GM19324 (cell line): ENCODE data around the gene GPS2.

Experiments used
- ATAC-seq: cut with Tn5 transposase; IDR thresholded peaks from one replicate; pipeline ENCODE4 v1.9.1; 2021; ENCODE audit warnings: mild to moderate bottlenecking, moderate library complexity; ENCODE audit not compliant: unreplicated experiment, low FRiP score

The GPS2 gene

DNA sequence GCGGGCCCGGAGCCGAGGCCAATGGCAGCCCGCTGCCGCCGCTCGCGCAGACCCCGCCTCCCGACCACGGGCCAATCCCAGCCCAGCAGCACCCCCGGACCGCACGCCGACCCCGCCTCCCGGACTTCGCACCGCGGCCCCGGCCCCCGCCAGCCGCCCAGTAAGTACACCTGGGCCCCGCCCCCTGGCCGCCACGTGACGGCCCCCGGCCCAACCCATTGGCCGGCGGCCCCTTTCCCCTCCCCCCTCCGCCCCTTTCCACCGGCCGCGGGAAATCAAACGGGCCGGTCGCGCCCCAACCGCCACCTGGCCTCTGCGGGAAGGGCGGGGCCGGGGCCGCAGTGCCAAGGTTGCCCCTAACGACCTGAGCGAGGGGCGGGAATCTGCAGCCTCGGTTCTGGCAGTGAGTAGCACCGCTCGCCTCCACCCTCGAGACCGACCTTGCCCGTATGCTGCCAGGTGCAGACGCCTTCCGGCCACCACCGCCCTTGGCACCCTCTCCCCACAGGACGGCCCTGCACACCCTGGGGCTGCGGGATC, 20.5 kb downstream of the GPS2 start, which contains the start of gene YBX2:
YBX2 (minus strand) TSS at position 26 of the 540 bp plus-strand sequence. CDS start 139 bp downstream, outside the sequence.
- no peak for ATAC-seq

GRCh38 chr17:7293816-7294613, 21.1 kb downstream of the GPS2 start:
- no peak for ATAC-seq

DNA sequence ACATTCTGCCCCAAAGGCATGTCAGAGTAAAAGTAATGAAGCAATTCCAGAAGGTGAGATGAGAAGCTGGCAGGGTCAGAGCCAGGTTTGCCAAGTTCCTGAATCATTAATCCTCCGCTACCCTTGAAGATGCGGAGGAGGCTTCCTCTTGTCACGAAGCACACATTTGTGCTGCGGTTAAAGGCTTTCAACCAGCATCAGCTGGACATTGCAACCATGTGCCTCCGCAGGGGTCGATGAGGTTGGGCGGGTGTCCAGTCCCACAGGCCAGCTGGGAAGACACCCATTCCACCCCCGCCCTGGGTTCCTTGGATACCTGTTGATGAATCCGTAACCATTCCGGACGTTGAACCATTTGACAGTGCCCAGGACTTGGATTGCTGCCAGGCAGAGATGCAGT, 22.0 kb downstream of the GPS2 start:
- no peak for ATAC-seq

DNA sequence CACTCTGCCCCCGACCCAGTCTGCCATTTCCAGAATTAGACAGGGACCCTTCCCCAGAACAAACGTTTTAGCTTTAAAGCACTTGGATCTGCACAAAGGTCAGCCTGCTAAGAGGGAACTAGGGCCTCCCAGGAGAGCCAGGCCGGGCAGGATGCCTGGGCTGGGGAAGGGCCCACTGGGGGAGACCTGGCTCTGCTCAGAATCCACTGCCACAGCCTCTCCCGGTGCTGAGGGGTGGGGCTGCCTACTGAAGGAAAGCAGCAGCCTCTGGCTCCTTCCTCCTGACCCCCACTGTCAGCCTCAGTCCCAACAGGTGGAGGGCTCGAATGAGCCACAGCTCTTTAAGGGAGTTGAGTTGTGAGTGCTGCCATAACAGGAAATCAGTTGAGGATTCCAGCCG, 22.4 kb downstream of the GPS2 start:
- no peak for ATAC-seq

DNA sequence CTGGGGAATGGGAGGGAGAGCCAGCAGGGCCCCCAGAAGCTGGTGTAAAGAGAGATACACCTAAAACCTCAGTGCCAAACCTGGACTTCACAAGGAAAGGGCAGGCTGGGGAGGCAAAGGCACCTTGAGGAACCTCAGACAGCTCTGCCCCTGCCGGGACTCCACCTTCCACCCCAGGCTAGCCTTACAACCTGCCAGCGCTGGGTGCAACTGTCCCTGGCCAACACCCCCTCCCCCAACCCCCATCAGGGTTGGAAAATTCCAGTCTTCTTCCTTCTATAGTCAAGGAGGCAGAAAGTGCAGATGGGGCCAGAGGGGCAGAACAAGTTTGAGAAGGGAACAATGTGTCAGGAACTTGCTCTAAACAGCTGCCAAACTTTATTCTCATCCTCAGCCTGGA, 23.0 kb downstream of the GPS2 start:
- no peak for ATAC-seq

DNA sequence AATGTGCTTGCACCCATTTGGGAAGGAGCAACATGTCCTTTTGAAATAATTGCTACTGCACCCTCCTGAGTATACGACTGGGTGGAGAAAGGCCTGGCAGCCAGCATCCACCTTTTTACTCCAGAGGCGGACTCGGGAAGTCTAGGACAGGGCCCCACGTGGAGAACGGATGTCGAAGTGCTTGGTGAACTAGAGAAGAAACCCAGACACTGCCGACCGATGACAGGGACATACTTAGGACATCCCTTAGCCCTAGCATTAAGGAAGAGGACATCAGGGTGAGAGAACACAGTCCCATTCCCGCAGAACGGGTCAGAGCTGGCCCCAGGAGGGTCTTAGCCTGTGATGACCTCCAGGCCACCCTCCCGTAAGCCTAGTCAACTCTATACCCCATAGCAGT, 24.5 kb downstream of the GPS2 start:
- ATAC-seq, result no peak

GRCh38 chr17:7290166-7290565, 25.0 kb downstream of the GPS2 start:
- ATAC-seq, result no peak

DNA sequence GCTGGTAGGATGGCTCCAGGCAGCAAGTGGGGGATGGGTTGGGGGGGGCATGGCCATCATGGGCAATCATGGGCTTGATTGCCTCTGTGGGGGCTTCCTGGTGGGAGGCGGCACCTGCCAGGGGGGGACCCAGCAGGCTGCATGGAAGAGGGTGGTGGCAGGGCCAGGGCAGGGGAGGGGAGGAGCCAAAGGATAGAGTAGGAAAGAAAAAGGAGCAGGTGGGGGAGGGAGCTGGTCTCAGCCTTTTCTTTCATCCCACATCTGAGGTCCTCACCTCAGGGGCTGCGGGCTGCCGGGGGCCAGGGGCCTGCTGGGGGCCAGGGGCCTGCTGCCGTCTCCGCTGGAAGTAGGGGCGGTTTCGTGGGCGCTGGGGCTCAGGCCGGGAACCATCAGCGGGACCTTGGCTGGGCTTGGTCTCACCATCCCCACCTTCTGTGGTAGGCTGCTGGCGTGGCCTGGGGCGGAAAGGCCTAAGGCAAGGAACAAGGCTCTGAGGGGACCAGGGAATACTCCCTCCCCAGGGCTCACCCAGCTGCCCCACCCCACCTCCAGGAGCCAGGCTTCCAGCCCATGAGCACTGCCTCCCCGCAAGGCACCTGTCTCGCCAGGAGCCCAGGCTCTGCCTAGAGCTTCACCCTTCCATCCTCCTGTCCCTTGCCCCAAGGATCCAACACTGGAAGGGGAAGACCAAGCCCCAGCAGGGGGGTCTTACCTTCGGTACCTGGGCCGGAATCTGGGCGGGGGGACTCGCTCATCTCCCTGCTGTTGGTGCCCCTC, 25.7 kb downstream of the GPS2 start:
- ATAC-seq, result no peak

GRCh38 chr17:7285679-7286078, 29.5 kb downstream of the GPS2 start:
- no peak for ATAC-seq

DNA sequence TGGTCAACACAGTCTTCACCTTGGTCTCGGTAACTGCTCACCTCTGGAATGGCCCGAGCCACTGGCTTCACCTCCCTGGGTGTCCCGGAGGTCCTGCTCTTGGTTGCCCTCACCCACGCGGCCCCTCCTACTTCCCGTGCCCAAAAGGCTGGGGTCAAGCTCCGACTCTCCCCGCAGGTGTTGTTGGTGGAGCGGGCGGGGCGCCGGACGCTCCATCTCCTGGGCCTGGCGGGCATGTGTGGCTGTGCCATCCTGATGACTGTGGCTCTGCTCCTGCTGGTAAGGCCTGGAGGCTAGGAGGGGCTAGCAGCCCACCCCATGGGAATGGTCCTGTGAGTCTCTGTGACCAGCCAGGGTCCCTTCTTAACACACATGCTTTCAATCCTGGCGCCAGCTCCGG, 30.2 kb downstream of the GPS2 start:
- ATAC-seq, result no peak

DNA sequence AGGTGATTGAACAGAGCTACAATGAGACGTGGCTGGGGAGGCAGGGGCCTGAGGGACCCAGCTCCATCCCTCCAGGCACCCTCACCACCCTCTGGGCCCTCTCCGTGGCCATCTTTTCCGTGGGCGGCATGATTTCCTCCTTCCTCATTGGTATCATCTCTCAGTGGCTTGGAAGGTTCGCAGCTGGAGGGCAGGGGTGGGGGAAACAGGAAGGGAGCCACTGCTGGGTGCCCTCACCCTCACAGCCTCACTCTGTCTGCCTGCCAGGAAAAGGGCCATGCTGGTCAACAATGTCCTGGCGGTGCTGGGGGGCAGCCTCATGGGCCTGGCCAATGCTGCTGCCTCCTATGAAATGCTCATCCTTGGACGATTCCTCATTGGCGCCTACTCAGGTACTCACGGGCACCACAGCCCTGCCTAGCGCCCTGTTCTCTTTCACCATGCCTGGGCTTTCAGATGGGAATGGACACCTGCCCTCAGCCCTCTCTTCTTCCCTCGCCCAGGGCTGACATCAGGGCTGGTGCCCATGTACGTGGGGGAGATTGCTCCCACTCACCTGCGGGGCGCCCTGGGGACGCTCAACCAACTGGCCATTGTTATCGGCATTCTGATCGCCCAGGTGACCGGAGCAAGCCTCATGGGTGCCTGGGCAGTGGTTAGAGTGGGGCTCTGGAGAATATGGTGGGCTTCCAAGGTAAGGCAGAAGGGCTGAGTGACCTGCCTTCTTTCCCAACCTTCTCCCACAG, 31.5 kb downstream of the GPS2 start:
- no peak for ATAC-seq

DNA sequence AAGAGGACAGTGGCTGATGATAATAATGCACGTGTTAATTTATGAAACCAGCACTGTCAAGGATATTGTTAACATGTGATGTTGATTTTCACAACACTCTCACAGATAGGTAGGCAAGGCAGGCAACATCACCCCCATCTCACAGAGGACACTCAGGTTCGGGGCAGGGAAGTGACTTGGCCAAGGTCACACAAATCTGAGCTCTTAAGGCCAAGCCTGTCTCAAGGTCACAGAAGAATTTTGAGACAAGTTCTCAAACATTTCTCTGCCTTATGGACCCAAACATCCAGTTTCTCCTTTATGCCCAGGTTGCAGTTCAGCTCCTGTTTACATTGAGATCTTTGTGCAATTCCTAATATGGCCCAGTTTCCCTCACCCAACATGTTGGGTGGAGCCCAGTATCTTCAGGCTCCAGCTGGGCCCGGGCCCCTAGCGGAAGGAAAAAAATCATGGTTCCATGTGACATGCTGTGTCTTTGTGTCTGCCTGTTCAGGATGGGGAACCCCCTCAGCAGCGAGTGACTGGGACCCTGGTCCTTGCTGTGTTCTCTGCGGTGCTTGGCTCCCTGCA, 32.3 kb downstream of the GPS2 start:
- no peak for ATAC-seq

DNA sequence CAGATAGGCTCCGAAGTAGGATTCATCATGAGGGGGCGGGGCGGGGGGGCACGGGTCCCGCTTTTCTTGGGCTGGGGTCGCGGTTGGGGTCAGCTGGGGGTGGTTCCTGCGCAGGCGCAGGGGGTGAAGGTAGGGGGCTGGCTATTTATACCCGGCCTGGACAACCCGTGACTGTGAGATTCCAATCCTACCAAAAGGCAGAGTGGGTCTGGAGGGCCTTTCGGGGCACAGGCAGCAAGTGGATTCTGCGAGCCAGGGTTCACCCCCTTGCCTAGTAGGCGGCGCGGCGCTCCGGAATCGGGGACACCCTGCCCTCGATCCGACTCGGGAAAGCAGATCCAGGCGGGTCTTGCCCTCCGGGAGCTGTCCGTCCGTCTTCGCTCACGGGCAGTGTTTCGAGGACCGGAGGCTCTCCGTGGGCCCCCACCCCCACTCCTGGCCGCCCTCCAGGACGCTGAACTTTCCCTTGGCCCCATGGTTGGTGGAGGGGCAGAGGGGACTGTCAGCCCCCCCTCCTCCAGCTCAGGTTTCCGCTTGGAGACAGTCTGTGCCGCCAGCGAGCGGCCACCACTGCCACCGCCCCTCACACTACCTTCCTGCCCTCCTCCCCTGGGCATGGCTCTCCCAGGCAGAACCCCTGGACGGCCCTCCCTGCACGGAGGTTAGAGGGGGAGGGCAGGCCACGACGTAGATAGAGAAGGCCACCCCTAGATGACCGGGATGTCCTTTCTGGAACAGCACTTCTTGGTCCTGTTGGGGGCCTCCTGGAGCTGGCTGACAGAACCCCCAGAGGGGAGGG, 33.0 kb downstream of the GPS2 start:
- no peak for ATAC-seq

DNA sequence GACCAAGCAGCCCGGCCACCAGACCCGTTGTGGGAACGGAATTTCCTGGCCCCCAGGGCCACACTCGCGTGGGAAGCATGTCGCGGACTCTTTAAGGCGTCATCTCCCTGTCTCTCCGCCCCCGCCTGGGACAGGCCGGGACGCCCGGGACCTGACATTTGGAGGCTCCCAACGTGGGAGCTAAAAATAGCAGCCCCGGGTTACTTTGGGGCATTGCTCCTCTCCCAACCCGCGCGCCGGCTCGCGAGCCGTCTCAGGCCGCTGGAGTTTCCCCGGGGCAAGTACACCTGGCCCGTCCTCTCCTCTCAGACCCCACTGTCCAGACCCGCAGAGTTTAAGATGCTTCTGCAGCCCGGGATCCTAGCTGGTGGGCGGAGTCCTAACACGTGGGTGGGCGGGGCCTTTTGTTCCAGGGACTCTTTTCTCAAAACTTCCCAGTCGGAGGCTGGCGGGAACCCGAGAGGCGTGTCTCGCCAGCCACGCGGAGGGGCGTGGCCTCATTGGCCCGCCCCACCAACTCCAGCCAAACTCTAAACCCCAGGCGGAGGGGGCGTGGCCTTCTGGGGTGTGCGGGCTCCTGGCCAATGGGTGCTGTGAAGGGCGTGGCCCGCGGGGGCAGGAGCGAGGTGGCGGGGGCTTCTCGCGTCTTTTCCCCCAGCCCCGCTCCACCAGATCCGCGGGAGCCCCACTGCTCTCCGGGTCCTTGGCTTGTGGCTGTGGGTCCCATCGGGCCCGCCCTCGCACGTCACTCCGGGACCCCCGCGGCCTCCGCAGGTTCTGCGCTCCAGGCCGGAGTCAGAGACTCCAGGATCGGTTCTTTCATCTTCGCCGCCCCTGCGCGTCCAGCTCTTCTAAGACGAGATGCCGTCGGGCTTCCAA, 33.8 kb downstream of the GPS2 start, which contains the start of gene SLC2A4:
SLC2A4 (plus strand) TSS at position 645 of the 879 bp plus-strand sequence; CDS start at position 862, 217 bp downstream.
- peak; percentile 45 for ATAC-seq

DNA sequence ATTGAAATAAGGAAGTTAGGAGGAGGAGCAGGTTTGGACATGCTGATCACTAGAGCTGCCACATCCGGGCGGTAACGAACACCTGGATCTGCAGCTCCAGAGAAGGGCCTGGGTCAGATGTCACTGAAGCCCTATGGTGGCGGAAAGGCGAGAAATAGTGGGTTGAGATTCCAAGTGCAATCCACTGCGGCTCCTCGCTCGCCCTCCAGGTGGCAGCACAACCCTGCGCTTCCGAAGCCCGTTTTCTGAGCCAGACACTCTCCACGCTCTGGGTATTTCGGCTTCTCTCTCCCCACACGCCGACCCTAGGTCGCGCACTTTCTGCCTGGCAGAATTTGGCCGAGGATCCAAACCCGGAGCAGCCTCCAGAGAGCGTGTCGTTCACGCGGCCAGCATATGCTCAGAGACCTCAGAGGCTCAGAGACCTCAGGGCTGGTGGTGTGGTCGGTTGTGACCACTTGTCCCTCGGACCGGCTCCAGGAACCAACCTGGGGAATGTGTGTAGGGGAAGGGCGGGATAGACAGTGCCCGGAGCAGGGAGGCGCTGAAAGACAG, 34.6 kb downstream of the GPS2 start:
- no peak for ATAC-seq

GRCh38 chr17:7279448-7279847, 35.7 kb downstream of the GPS2 start:
- ATAC-seq, result no peak

DNA sequence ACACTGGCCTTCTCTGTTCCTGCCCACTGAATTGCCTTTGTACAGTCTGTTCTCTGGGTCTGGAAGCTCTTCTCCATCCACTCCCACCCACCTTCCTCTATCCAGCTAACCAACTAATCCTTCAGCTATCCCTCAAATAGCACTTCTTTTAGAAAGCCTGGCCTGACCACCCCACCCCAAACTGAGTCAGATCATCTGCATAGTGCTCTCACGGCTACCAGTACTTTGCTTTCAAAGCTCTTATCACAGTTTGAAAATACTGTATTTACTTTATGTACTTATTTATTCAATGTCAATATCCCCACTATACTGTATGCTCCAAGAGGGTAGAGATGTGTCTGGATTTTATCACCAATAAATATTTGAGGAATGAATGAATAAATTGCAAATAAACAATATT, 48.4 kb downstream of the GPS2 start:
- ATAC-seq, result no peak

- ATAC-seq, result no peak
These were observed 51.4 kb downstream of the GPS2 start for GRCh38 chr17:7263801-7264078.
